GM23338 (cell line): ENCODE measurements around the gene PTPRR.

Experiments
- CTCF ChIP-seq, 2 experiments: fragments of 200-600 bp in 1 of 2; sonication (generic) in 1 of 2; conservative IDR thresholded peaks; 2 replicates each; pipeline versions ENCODE4 v1.5.1 to v1.6.1; 2016 to 2017; ENCODE audit warnings: antibody characterized with exemption in 2 of 2, low read depth in 2 of 2, mild to moderate bottlenecking in 2 of 2, moderate library complexity in 1 of 2
- JUNB ChIP-seq: IDR thresholded peaks from one replicate; pipeline ENCODE4 v1.6.1; 2016; ENCODE audit warnings: antibody characterized with exemption; ENCODE audit not compliant: unreplicated experiment

DNA sequence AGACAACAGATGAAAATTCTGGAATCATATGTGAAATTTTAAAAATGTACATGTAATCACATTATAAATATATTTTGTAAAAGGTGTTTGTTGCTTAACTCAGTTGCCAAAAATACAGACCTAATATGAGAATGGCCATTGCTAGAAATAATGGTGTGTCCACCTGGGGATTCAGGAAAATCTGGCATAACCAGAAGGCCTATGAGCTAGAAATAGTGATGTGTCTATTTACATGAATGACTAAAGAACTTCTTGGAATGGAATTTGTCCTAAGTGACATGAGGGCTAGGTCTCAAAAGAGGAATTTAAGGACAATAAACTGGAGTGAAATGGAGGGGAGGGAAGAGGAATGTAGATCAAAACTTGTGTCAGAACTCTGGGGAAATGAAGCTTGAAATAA lies 126.4 kb downstream of the PTPRR start:
- TF ChIP-seq JUNB (no peak), CTCF (conservative IDR thresholded peaks at IDR 0.05; ENCODE audit: low read depth in 2 of 2) (no peak)
